ENCODE measurements around the gene AK3. TPM values are rescaled to one million over a fixed set of nuclear protein-coding genes. Genes with fewer than 3 reads are reported as not detected.

AK3 gene
- total and polyA plus RNA-seq, 9 of the 15 experiments (the other 6 are each of a cell fraction or from before 2014, with no cell fraction given), result 12.2 to 78.6 (median 41.8) TPM

DNA sequence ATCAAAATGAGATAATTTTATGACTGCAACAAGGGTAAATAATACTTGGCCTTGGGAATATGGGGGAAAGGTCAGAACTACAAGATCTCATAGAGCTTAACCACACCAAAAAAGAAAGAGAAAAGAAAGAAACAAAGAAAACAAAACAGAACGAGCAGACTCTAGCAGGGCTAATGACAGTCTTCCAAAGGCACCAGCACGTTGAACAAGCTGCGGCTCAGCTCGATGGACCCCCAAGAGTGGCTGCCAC lies 689 bp downstream of the AK3 start:
- H3K4me1 ChIP-seq (replicated peaks in 1 of 2; ENCODE audit: control insufficient read depth in 2 of 2, insufficient read depth in 2 of 2, low read length in 2 of 2), result peaks cover 9 to 23% of the 10 kb centered on the region in 2 experiments; a peak in 4 of 5 replicates
- TF ChIP-seq ZNF212 (CRISPR knock-in tag; IDR thresholded peaks at IDR 0.05) (no peak), HDAC1 (IDR thresholded peaks at IDR 0.05) (no peak), NR3C1 (CRISPR knock-in tag; IDR thresholded peaks at IDR 0.05) (no peak), CEBPB (tag; IDR thresholded peaks at IDR 0.05) (no peak), SPI1 (IDR thresholded peaks at IDR 0.05; ENCODE audit: borderline replicate concordance, low read depth, low read length) (no peak), GATAD2B (IDR thresholded peaks at IDR 0.05; ENCODE audit: borderline replicate concordance) (no peak), CAMTA2 (CRISPR knock-in tag; conservative IDR thresholded peaks at IDR 0.05) (no peak), COPS2 (conservative IDR thresholded peaks at IDR 0.05) (no peak), TRIM28 (IDR thresholded peaks at IDR 0.05) (no peak), HMG20A (CRISPR knock-in tag; conservative IDR thresholded peaks at IDR 0.05) (no peak), ZFX (CRISPR knock-in tag; IDR thresholded peaks at IDR 0.05) (no peak), BRD4 (IDR thresholded peaks at IDR 0.05) (no peak), CBX2 (IDR thresholded peaks at IDR 0.05; ENCODE audit: insufficient read depth, low read length, poor library complexity, severe bottlenecking) (no peak)
- TF ChIP-seq, protein P1, sequence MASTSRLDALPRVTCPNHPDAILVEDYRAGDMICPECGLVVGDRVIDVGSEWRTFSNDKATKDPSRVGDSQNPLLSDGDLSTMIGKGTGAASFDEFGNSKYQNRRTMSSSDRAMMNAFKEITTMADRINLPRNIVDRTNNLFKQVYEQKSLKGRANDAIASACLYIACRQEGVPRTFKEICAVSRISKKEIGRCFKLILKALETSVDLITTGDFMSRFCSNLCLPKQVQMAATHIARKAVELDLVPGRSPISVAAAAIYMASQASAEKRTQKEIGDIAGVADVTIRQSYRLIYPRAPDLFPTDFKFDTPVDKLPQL (IDR thresholded peaks at IDR 0.05; ENCODE audit: extremely low read depth, insufficient read length), result no peak
- TF ChIP-seq, protein P2, sequence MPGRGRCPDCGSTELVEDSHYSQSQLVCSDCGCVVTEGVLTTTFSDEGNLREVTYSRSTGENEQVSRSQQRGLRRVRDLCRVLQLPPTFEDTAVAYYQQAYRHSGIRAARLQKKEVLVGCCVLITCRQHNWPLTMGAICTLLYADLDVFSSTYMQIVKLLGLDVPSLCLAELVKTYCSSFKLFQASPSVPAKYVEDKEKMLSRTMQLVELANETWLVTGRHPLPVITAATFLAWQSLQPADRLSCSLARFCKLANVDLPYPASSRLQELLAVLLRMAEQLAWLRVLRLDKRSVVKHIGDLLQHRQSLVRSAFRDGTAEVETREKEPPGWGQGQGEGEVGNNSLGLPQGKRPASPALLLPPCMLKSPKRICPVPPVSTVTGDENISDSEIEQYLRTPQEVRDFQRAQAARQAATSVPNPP (IDR thresholded peaks at IDR 0.05; ENCODE audit: borderline replicate concordance, insufficient read depth, insufficient read length), result no peak
- TF ChIP-seq, protein P3, sequence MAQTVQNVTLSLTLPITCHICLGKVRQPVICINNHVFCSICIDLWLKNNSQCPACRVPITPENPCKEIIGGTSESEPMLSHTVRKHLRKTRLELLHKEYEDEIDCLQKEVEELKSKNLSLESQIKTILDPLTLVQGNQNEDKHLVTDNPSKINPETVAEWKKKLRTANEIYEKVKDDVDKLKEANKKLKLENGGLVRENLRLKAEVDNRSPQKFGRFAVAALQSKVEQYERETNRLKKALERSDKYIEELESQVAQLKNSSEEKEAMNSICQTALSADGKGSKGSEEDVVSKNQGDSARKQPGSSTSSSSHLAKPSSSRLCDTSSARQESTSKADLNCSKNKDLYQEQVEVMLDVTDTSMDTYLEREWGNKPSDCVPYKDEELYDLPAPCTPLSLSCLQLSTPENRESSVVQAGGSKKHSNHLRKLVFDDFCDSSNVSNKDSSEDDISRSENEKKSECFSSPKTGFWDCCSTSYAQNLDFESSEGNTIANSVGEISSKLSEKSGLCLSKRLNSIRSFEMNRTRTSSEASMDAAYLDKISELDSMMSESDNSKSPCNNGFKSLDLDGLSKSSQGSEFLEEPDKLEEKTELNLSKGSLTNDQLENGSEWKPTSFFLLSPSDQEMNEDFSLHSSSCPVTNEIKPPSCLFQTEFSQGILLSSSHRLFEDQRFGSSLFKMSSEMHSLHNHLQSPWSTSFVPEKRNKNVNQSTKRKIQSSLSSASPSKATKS (CRISPR knock-in tag; IDR thresholded peaks at IDR 0.05), result no peak
- TF ChIP-seq, protein P4, sequence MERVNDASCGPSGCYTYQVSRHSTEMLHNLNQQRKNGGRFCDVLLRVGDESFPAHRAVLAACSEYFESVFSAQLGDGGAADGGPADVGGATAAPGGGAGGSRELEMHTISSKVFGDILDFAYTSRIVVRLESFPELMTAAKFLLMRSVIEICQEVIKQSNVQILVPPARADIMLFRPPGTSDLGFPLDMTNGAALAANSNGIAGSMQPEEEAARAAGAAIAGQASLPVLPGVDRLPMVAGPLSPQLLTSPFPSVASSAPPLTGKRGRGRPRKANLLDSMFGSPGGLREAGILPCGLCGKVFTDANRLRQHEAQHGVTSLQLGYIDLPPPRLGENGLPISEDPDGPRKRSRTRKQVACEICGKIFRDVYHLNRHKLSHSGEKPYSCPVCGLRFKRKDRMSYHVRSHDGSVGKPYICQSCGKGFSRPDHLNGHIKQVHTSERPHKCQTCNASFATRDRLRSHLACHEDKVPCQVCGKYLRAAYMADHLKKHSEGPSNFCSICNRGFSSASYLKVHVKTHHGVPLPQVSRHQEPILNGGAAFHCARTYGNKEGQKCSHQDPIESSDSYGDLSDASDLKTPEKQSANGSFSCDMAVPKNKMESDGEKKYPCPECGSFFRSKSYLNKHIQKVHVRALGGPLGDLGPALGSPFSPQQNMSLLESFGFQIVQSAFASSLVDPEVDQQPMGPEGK (CRISPR knock-in tag; IDR thresholded peaks at IDR 0.05; ENCODE audit: borderline replicate concordance), result no peak

More for the DNA sequence above, 689 bp downstream of the AK3 start:
- H3K27ac ChIP-seq (ENCODE audit: extremely low read depth, low read depth, low read length), result peak overlapping the region; percentile 85
- peak overlapping the region; percentile 83 for H3K4me2 ChIP-seq (ENCODE audit: insufficient read depth, low read length)
- intact Hi-C loops (cut with micrococcal nuclease) (loop anchor here (2.0 to 10.0 kb wide), 3 partner anchors 63 to 356 kb away; partner anchors contain the start of genes CDC37L1 and PLPP6), in situ Hi-C loops (cut with MboI) (loop anchor here (25.0 kb wide), 1 partner anchor 697 kb away; the partner anchor contains the start of gene PLGRKT)
- CTCF ChIA-PET (ENCODE audit: low intra/inter-chr PET ratio), result no interaction called here
- H3K9me3 ChIP-seq (replicated peaks; ENCODE audit: control insufficient read depth, insufficient read depth, low read depth, low read length), result no peaks in the 10 kb centered on the region
- H3K36me3 ChIP-seq (ENCODE audit: control insufficient read depth, insufficient read depth, low read length), result peaks cover 10% of the 10 kb centered on the region; the same call in 1 of the 3 replicates
- H3K4me3 ChIP-seq, result peak overlapping the region; percentile 89
- ATAC-seq (no peak), DNase-seq (ENCODE audit: extremely low read depth in 1 of 4, low spot score in 3 of 4) (no peak), FAIRE-seq (peak; percentile 26)
- peak overlapping the region; percentile 89 for H2AFZ ChIP-seq (ENCODE audit: low read depth, low read length)
- H3K9me1 ChIP-seq (ENCODE audit: control insufficient read depth, insufficient read depth, low read length), result no peaks in the 10 kb centered on the region
- peak overlapping the region; percentile 84 to 96 for H3K9ac ChIP-seq (ENCODE audit: insufficient read depth in 1 of 2, low read depth in 2 of 2, low read length in 2 of 2)
- WGBS (ENCODE audit: insufficient coverage, low coverage, missing lambda C conversion rate), result 0% methylated on average over 4 of the region's 4 CpGs
- no TSS peak for BruUV-seq (replicated peaks)
- H3K27me3 ChIP-seq (ENCODE audit: control insufficient read depth in 2 of 2, insufficient read depth in 2 of 2, low read length in 2 of 2), result no peaks in the 10 kb centered on the region
- POLR2A ChIA-PET, result interaction anchor here (0.6 to 1.6 kb wide), 2 partner anchors 8 to 64 kb away, joined by 3 to 4 read pairs; no protein-coding TSS in a partner anchor
- no peaks in the 10 kb centered on the region for H4K20me1 ChIP-seq (replicated peaks; ENCODE audit: control insufficient read depth, insufficient read depth, low read length)
- H3K79me2 ChIP-seq (ENCODE audit: control insufficient read depth, insufficient read depth, low read length), result peaks cover 61% of the 10 kb centered on the region

Data from K562 (cell line).